Activated CD8-positive, alpha-beta memory T cell treated with anti-CD3 and anti-CD28 coated beads, Interleukin-2, amount 50 U/mL, for 1 hour (primary cell): Measurements from ENCODE around the gene ITSN1.

Source experiments
- DNase-seq: peaks from one replicate; pipeline ENCODE4 v3.0.0-alpha.2; 2020; ENCODE audit errors: extremely low read depth

ITSN1 gene

GRCh38 chr21:33836408-33836807, 194.1 kb downstream of the ITSN1 start:
- no peak for DNase-seq

- DNase-seq: no peak
Observed at GRCh38 chr21:33839167-33839716, 196.9 kb downstream of the ITSN1 start.

GRCh38 chr21:33839806-33840205, 197.5 kb downstream of the ITSN1 start:
- no peak for DNase-seq

DNA sequence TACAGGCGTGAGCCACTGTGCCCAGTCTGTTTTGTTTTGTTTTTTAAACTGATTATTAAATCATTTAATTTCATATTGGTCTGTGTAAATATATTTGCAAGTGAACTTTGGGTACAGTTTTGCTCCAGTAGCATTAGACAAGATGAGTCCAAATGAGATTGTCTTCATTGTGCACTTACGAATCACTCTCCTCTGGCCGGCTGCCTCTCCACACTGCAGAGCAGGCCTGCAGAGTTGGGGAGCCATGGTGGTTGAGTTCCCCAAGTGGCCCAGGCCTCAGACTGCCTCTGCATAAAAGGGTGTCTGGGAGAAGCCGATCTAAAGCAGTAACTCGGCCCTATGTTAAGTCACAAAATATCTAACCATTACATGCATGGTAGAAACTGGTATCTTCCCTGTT, 198.5 kb downstream of the ITSN1 start:
- no peak for DNase-seq

DNA sequence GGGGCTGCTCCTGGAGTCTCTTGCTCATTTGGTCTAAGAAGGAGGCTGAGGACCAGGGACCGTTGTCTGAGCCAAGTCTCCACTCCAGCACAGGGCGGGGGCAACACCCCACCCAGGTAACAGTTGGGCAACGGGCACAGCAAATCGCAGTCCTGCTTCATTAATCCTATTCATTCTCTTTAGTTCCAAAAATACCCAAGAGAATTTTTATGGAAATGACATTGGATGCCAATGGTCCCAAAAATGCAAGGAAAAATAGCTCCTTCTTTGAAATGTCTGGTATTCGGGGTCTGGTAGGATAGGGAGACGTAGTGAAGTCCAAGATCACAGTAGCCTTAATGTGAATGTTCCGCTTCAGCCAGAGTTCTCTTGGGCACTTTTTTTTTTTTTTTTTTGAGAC, 199.3 kb downstream of the ITSN1 start:
- no peak for DNase-seq

DNA sequence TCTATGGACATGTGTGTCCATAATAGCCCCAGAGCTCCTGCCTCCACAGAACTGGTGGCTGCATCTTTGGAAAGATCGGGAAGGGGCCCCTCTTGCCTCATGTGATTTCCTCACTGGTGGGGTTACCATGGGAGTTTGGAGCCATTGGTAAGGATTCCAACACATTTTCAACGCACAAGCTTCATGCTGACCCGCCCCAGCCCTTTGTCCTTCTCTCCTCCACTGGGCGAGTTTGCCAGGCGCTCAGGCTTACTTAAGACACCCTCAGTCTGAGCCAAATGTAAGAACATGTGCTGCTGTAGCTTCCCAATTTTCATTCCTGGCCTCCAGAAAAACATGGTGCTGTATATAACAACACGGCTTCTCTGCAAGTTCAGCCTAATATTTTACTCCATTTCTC, 200.9 kb downstream of the ITSN1 start:
- DNase-seq: no peak

- DNase-seq: no peak
Observed at GRCh38 chr21:33844104-33844889, 202.0 kb downstream of the ITSN1 start.

- DNase-seq: no peak
Observed at GRCh38 chr21:33844890-33845205, 202.5 kb downstream of the ITSN1 start.

DNA sequence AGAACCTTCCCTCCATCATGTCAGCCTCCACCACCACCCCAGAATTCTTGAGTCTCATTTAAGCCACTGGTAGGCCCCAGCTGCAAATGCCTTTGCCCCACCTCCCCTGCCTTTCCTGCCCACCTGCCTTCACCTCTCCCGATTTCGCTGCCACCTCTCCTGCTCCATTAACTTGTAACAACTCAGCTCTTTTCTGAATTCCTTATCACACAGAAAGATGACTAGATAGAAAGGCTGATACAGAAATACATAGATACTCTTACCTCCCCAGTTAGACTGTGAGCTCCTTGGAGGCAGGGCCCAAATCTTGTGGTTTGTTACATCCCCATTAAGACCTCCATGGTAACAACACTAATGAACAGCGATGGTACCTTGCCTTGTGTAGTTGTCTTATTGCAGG, 203.8 kb downstream of the ITSN1 start:
- no peak for DNase-seq

- no peak for DNase-seq
Observed at GRCh38 chr21:33847588-33848248, 205.4 kb downstream of the ITSN1 start.

DNA sequence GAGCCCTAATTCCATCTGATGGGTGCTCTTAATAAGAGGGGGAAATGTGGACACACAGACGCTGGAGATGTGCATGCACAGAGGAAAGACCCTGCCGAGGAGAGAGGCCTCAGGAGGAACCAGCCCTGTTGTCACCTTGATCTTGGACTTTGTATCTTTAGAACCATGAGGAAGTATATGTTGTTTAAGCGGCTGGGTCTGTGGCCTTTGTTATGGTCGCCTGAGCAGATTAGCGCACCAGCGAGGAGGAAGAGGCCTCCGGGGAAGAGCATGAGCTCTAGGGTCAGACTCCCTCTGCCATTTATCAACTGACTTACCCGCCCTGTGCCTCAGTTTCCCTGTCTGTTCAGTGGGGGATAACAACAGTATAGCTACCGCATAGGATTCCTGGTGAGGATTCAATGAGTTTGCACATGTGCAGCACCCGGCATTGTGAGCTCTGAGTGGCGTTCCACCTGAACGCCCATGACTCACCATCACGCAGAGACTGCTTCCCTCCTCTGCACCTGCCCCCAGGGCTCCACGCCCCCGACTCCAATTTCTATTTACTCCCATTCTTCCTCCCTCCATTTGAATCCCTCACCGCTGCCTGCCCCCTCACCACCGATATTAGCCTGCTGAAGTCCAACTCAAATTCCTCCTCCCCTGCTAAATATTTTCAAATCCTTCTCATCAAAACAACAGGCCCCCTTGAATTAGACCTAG, 206.1 kb downstream of the ITSN1 start:
- DNase-seq: no peak

DNA sequence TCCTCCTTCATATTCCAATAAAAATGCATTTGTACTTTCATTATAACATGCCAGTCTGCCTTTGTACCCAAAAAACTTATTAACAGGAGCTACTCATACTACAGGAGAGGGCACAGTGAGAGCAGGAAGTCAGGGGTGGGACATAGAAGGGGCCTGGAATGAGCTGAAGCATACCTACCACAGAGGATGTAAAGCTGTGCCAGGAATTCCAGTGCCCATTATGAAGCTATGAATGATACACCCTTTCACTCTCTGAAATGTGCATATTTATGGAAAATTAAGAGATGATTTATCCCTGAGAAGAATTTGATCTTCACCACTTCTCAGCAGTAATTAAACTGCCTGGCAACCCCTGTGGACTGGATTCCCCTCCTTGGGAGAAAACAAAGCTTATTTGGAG, 207.5 kb downstream of the ITSN1 start:
- no peak for DNase-seq

- DNase-seq: no peak
Observed at GRCh38 chr21:33850401-33850800, 208.1 kb downstream of the ITSN1 start.

DNA sequence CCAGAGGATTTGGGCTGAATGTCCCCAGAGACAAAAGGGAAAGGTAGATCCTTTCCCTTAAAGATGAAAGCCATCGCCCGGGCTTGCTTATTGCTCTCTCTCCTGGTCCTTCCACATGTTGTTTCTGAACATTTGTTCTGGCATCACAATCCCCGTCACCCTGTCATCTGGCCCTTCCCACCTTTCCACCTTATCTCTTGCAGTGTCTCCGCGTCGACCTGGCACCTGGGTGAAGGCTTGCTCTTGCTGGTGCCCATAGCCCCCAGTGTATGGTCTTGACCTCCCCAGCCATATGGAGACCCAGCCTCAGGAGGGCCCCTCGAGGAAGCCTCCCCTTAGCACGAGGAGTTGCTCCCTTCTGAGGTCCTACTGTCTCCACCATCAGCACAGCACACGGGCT, 208.7 kb downstream of the ITSN1 start:
- no peak for DNase-seq

GRCh38 chr21:33852485-33852884, 210.2 kb downstream of the ITSN1 start:
- DNase-seq: no peak

GRCh38 chr21:33854604-33855003, 212.3 kb downstream of the ITSN1 start:
- DNase-seq: no peak

DNA sequence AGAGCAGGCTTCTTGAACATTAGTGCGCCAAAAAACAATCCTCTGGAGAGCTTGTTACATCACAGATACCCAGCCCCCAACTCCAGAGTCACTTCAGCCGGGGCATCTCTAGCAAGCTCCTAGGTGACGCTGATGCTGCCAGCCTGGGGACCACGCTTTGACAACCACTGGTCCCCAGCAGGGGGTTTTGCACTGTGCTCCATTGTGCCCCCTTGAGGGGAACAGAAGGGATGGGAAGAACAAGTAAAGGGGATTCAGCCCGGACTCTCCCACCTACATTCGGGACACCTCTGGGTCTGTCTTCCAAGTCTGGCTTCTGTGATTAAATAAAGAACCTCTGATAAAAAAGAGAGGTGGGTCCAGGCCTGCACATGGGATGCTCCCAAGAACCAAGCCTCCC, 212.9 kb downstream of the ITSN1 start:
- no peak for DNase-seq

DNA sequence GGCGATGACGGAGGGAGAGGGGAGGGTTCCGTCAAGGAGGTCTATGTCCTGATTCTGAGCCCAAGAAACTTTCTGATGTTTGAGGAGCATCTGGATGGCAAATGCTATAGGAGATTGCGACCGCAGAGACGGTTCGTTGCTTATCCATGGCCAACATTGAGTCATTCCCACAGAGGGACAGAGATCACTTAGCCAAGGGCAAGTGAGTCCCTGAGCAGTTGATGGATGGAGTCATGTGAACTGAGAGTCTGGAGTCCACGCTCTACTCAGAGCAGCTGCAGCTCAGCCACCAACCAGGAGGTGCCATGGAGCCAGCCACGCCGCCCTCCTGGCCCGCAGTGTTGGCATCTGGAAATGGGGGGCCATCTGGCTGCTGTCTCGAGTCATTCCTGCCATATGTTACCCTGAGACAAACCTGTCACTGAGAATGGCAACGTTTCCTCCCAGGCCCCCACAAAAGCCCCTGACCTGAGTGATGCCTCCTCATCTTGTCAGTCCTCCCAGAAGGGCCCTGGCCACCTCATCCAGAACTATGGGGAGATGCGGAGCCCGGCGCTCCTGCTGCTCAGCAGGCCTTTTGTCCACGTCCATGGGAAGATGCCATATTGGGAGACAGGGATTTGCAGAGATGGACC, 214.7 kb downstream of the ITSN1 start:
- no peak for DNase-seq

DNA sequence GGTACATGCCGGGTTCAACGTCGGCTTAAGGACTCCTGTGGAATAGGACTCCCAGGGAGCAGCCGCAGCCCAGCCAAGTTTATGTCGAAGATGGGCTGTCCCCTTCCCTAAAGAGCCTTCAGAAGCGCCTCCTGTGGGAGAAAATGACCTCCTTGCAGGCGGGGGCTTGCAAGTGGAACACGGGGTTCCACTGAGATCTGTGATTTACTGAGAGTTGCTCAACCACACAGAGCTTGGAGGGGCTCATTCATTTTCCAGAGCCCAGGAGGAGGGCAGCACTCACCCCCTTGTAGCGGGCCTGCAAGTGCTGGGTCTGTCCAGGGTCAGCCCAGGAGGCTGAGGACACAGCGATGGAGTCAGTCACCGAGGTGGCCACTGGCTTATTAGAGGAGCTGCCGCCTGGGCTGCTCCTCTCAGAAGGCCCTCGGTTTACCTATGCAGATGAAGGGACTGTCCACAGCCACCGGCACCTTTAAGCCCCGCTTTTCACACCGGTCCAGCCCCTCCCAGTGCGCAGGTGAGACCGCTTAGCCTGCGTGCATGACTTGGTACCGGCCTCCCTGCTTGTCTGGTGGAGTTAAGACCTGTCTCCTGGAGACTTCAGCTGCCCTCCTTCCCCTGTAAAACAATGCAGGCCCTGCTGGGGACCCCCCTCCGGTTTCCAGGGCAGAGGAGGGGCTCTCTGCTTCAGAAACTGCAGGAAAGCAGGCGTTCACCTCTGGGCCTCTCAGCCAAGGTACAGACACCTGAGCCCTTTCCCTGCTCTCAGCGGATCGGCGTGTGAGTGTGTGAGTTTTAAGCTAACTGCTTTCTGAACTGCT, 215.8 kb downstream of the ITSN1 start:
- no peak for DNase-seq

DNA sequence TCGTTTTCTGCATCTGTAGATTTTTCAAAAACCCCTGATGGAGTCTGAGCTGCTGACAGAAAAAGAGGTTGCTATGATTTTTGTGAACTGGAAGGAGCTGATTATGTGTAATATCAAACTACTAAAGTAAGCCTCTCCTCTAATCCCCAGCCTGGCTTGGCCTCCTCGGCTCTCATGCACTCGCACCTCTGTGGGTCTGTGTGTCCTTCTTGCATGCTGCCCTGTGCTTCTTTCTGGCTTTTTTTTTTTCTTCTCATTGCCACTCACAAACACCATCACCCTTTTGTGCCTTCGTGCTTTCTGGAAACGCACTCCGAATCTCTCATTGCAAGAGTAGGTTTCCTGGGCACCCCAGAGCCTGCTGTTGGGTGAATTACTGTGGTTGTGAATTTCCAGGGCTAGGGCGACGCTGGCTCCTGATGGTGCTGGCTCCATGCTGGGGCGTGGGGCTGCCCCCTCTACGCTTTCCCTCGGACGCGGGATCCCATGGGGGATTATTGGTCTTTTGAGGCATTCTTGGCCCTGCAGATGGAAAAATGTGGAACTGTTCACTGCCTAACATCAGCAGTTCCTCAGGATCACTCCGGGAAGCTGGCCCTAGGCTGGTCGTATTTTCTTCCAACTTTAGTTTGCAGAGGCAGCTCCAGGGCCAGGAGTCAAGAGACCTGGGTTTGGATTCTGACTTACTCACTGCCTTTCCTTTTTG, 216.5 kb downstream of the ITSN1 start:
- no peak for DNase-seq
